K562 (cell line): Measurements from ENCODE around the gene INCA1. TPM values are rescaled to one million over a fixed set of nuclear protein-coding genes. Genes with fewer than 3 reads are reported as not detected.

Experiments used
- ATAC-seq: fragments of 200-7000 bp; cut with Tn5 transposase; 3 replicates; pipeline ENCODE4 v1.9.1; 2020; ENCODE audit warnings: moderate library complexity
- BruUV-seq: library from RNA; stranded (reverse); fragments of 400-500 nt; replicated peaks from 2 replicates; lab custom pipeline; 2021; lab: Mats Ljungman, UMichigan
- CTCF ChIA-PET: fragments of 300-600 bp; formaldehyde crosslinking; extraction: SDS; loops from one replicate; lab custom pipeline; 2021; ENCODE audit warnings: low intra/inter-chr PET ratio; lab: Yijun Ruan, JAX
- POLR2A ChIA-PET: fragments of 300-600, 350-650 bp; sonication (Branson Sonifier 250); formaldehyde crosslinking; extraction: SDS; loops from one replicate; lab custom pipeline; 2021; ENCODE audit warnings: antibody characterized with exemption, inconsistent platforms; lab: Yijun Ruan, JAX
- DNase-seq, 4 experiments: peaks; one replicate each; pipeline versions ENCODE4 v3.0.0 to v3.0.0-alpha.2; 2011 to 2018; ENCODE audit warnings: low spot score in 3 of 4, mixed read lengths in 3 of 4; ENCODE audit errors: extremely low read depth in 1 of 4
- FAIRE-seq: peaks from 2 replicates; lab custom pipeline; 2011; peaks lifted over from hg19 to GRCh38; lab: Jason Lieb, UNC
- H2AFZ ChIP-seq: 2 replicates; pipeline ENCODE4 v1.6.0; 2011; ENCODE audit warnings: low read depth, low read length, control low read depth, inconsistent platforms
- H3K27ac ChIP-seq: fragments of 200-600 bp; 3 replicates; pipeline ENCODE4 v1.8.0; 2011; ENCODE audit warnings: low read depth, mild to moderate bottlenecking, control low read depth, inconsistent platforms, low read length, moderate library complexity, mixed read lengths; ENCODE audit errors: extremely low read depth
- H3K27me3 ChIP-seq, 2 experiments: fragments of 300-600 bp in 1 of 2; 2 replicates in 1 of 2; 3 replicates in 1 of 2; pipeline versions ENCODE4 v1.6.0 to v1.8.0; 2011; ENCODE audit warnings: inconsistent platforms in 2 of 2, low read length in 2 of 2, mild to moderate bottlenecking in 1 of 2, mixed read lengths in 1 of 2, moderate library complexity in 1 of 2; ENCODE audit not compliant: control insufficient read depth in 2 of 2, insufficient read depth in 2 of 2
- H3K36me3 ChIP-seq: fragments of 300-600 bp; 3 replicates; pipeline ENCODE4 v1.8.0; 2011; ENCODE audit warnings: mild to moderate bottlenecking, low read length, inconsistent platforms; ENCODE audit not compliant: control insufficient read depth, insufficient read depth
- H3K4me1 ChIP-seq, 2 experiments: fragments of 200-600 bp in 1 of 2; replicated peaks in 1 of 2; 2 replicates in 1 of 2; 3 replicates in 1 of 2; pipeline versions ENCODE4 v1.5.1 to v1.8.0; 2011; ENCODE audit warnings: inconsistent platforms in 2 of 2, low read length in 2 of 2, mild to moderate bottlenecking in 1 of 2, mixed read lengths in 1 of 2, moderate library complexity in 1 of 2; ENCODE audit not compliant: control insufficient read depth in 2 of 2, insufficient read depth in 2 of 2
- H3K4me2 ChIP-seq: 2 replicates; pipeline ENCODE4 v1.6.1; 2011; ENCODE audit warnings: low read length, control low read depth, inconsistent platforms, mixed read lengths; ENCODE audit not compliant: insufficient read depth
- H3K4me3 ChIP-seq: fragments of 200-600 bp; sonication (generic), shearing (Covaris generic); 2 replicates; pipeline ENCODE4 v1.5.1; 2016; ENCODE audit warnings: control low read depth, inconsistent platforms
- H3K79me2 ChIP-seq: fragments of 200-600 bp; 3 replicates; pipeline ENCODE4 v1.8.0; 2011; ENCODE audit warnings: low read length, inconsistent platforms; ENCODE audit not compliant: control insufficient read depth, insufficient read depth
- H3K9ac ChIP-seq, 2 experiments: 2 replicates each; pipeline versions ENCODE4 v1.6.0 to v1.6.1; 2011; ENCODE audit warnings: low read depth in 2 of 2, low read length in 2 of 2, control low read depth in 1 of 2, inconsistent platforms in 1 of 2, mild to moderate bottlenecking in 1 of 2, mixed read lengths in 1 of 2; ENCODE audit not compliant: insufficient read depth in 1 of 2
- H3K9me1 ChIP-seq: one replicate; pipeline ENCODE4 v1.6.0; 2011; ENCODE audit warnings: inconsistent platforms, mild to moderate bottlenecking, low read length, moderate library complexity; ENCODE audit not compliant: control insufficient read depth, insufficient read depth
- H3K9me3 ChIP-seq: replicated peaks from 2 replicates; pipeline ENCODE4 v1.5.1; 2011; ENCODE audit warnings: low read depth, low read length, inconsistent platforms; ENCODE audit not compliant: control insufficient read depth, insufficient read depth
- H4K20me1 ChIP-seq: replicated peaks from 2 replicates; pipeline ENCODE4 v1.6.1; 2011; ENCODE audit warnings: low read length, inconsistent platforms, mixed read lengths; ENCODE audit not compliant: control insufficient read depth, insufficient read depth
- ARHGAP35 ChIP-seq: fragments of 450-650 bp; IDR thresholded peaks from 2 replicates; pipeline ENCODE4 v1.6.1; 2018; ENCODE audit not compliant: partially characterized antibody
- GABPA ChIP-seq: fragments of 200-800 bp; sonication (Bioruptor generic); conservative IDR thresholded peaks from 2 replicates; pipeline ENCODE4 v1.6.1; 2016; ENCODE audit warnings: low read depth, missing genetic modification characterization, missing compliant biosample characterization
- GTF2F1 ChIP-seq: IDR thresholded peaks from 2 replicates; pipeline ENCODE4 v1.6.1; 2011; ENCODE audit warnings: low read depth, low read length, improper control_type of control experiment
- LCOR ChIP-seq: sonication (generic); formaldehyde crosslinking; IDR thresholded peaks from 2 replicates; pipeline ENCODE4 v1.8.0; 2022; ENCODE audit warnings: mild to moderate bottlenecking, missing genetic modification reagents
- MYNN ChIP-seq, 2 experiments: sonication (generic); formaldehyde crosslinking in 1 of 2; IDR thresholded peaks; 2 replicates each; pipeline versions ENCODE4 v1.5.0 to v1.6.1; 2016 to 2020; ENCODE audit warnings: antibody characterized with exemption in 1 of 2, missing genetic modification reagents in 1 of 2
- NCOA2 ChIP-seq, 2 experiments: fragments of 450-650 bp; IDR thresholded peaks; 2 replicates each; pipeline ENCODE4 v1.6.1; 2018; ENCODE audit warnings: mild to moderate bottlenecking in 2 of 2, moderate library complexity in 1 of 2; ENCODE audit not compliant: partially characterized antibody in 2 of 2
- SPI1 ChIP-seq: IDR thresholded peaks from 2 replicates; pipeline ENCODE4 v1.6.1; 2011; ENCODE audit warnings: low read depth, low read length, control low read depth, borderline replicate concordance
- WGBS: fragments of 100-300 bp; shearing (Covaris generic); methylation state at CpG from one replicate; pipeline ENCODE4 v1.1.6; 2016; ENCODE audit warnings: low coverage, mixed read lengths; ENCODE audit not compliant: insufficient coverage; ENCODE audit errors: missing lambda C conversion rate; 5-methylcytosine and 5-hydroxymethylcytosine counted together
- in situ Hi-C: fragments of 300-500 bp; cut with MboI; formaldehyde crosslinking; loops from 4 replicates; pipeline ENCODE4 v1.15.0; 2018; ENCODE audit warnings: inconsistent platforms, mixed read lengths
- intact Hi-C: fragments of 100-400 bp; cut with micrococcal nuclease; formaldehyde crosslinking; loops from 2 replicates; pipeline ENCODE4 v1.14.2; 2022
- polyA plus RNA-seq, 8 experiments: library from polyadenylated mRNA; depleted of rRNA in 4 of 8; stranded (reverse) in 5 of 8; unstranded in 3 of 8; fragments of >200 nt; fragmentation: Nextera tagmentation in 2 of 8; fragmentation: Illumina TruSeq in 1 of 8; extraction: Ambion mirVana in 2 of 8; extraction: Trizol in 1 of 8; gene quantifications; 2 replicates each; pipeline versions ENCODE4 v1.2.1 to v1.2.3, GENCODE V29; 2011 to 2014; ENCODE audit warnings: inconsistent platforms in 1 of 8, missing spikeins in 1 of 8
- total RNA-seq, 7 experiments: library from RNA; depleted of rRNA in 6 of 7; stranded (reverse); fragments of >200 nt in 6 of 7; fragmentation: Illumina TruSeq in 2 of 7; extraction: Trizol in 2 of 7; gene quantifications; 2 replicates each; pipeline versions ENCODE4 v1.2.1 to v1.2.3, GENCODE V29; 2011 to 2021; ENCODE audit warnings: low replicate concordance in 1 of 7
- TF ChIP-seq, protein P1 (sequence below), 2 experiments: fragments of 200-800 bp in 1 of 2; sonication (Bioruptor generic) in 1 of 2; sonication (generic) in 1 of 2; formaldehyde crosslinking in 1 of 2; IDR thresholded peaks in 1 of 2; conservative IDR thresholded peaks in 1 of 2; 2 replicates each; pipeline versions ENCODE4 v1.5.0 to v1.6.1; 2016 to 2020; ENCODE audit warnings: missing compliant biosample characterization in 1 of 2, missing genetic modification characterization in 1 of 2, missing genetic modification reagents in 1 of 2
- TF ChIP-seq, protein P2 (sequence below): fragments of 450-650 bp; formaldehyde crosslinking; IDR thresholded peaks from 2 replicates; pipeline ENCODE4 v1.4.0; 2020; ENCODE audit warnings: mild to moderate bottlenecking, moderate library complexity

Gene INCA1
- total and polyA plus RNA-seq, 9 of the 15 experiments (the other 6 are each of a cell fraction or from before 2014, with no cell fraction given): 0.08 to 0.50 (median 0.13) TPM; not detected in 4

DNA sequence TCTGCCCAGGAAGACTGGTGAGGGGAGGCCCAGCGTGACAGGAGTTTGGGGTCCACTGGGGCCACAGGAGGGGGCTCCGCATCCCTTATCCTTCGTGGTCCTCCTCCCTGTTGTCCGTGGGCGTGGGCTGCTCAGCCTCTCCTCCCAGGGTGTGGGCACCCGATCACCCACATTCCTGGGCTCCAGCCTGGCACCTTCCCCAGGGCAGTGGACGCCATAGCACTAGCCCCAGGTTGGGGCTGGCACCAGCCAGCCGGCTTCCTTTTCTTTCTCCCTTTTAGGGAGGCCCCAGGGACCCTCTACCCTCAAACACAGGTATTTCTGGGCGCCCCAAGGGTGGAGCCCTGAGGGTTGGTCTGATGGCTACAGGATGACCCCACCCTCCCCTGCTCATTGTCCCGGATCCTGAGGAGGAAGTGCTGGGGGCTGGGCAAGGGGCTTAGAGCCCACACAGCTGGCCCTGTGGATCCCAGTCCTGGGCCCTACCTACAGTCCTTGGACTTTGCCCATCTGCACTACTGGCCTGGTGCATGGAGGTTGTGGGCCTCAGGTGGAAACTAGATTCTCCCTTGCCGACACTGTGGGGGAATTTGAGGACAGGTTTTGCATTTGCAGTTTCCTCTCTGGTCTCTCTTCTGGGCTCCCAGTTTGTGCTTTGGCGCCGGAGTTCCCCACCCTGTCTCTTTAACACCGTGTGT lies 1.6 kb upstream of the INCA1 start:
- FAIRE-seq (no peak), DNase-seq (peak in 2 of 4 experiments; percentile 20 to 33), ATAC-seq (no peak)
- Histone ChIP-seq H3K4me1 (peaks cover 11 to 34% of the 10 kb centered on the region in 2 experiments; a peak in 3 of 5 replicates), H3K36me3 (peaks cover 34% of the 10 kb centered on the region), H4K20me1 (no peaks in the 10 kb centered on the region), H3K27ac (no peak overlapping the region; the same call in 2 of the 3 replicates), H2AFZ (no peak overlapping the region), H3K4me2 (peak overlapping the region; percentile 83), H3K79me2 (peaks cover 16% of the 10 kb centered on the region), H3K9me1 (peaks cover 2% of the 10 kb centered on the region), H3K9ac (peak overlapping the region; percentile 68 to 95; a peak in 3 of 4 replicates), H3K27me3 (no peaks in the 10 kb centered on the region), H3K4me3 (peak overlapping the region; percentile 74), H3K9me3 (no peaks in the 10 kb centered on the region)
- no TSS peak for BruUV-seq
- in situ Hi-C loops (no loop called here), intact Hi-C loops (no loop called here)
- ChIA-PET CTCF (no interaction called here), POLR2A (no interaction called here)
- 20% methylated on average over 9 of the region's 14 CpGs for WGBS
- TF ChIP-seq SPI1: 0 out of 2 replicates have a peak, but pooled peaks have one; percentile 13
- TF ChIP-seq NCOA2 (IDR thresholded peaks at IDR 0.05; ENCODE audit: partially characterized antibody in 2 of 2): no peak

DNA sequence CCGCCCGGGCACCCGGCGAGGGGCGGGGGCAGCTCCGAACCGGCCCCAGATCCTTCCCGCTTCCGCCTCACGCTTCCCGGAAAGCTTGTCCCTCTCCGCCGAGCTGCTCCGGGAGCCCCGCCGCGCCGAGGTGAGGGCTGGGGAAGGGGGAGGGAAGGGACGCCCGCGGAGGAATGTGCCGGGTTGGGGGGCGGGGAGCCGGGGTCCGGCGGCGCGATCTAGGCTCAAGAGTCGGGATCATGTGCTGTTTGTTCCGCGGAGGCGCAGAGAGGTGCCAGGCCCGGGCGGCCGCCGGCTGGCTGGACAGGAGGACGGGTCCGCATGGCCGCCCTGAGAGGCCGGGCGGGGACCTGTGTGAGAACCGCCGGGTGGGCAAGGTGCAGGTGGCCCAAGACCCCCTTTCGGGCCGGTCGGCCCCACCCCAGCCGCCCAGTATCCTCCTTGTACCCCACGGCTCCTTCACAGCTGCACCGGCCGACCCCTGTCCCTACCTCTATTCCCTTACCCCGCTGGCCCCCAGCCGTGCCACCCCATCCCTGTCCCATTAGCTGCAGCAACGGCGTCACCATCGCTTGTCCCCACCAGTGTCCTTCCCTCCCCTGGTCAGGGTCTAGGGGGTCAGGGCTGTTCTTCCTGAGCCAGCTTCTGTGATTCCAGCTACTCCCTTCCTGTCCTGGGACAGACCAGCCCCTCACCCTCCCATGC lies 857 bp upstream of the INCA1 start:
- 0% methylated on average over 5 of the region's 55 CpGs for WGBS
- FAIRE-seq (no peak), ATAC-seq (peak; percentile 18), DNase-seq (no peak)
- ChIA-PET CTCF (no interaction called here), POLR2A (interaction anchor here (0.6 to 1.3 kb wide), 3 partner anchors 10 to 63 kb away, joined by 3 to 13 read pairs (median 4); no protein-coding TSS in a partner anchor)
- Histone ChIP-seq H3K27me3 (no peaks in the 10 kb centered on the region), H3K4me1 (peaks cover 11 to 34% of the 10 kb centered on the region in 2 experiments; a peak in 3 of 5 replicates), H3K9me1 (peaks cover 2% of the 10 kb centered on the region), H3K9me3 (no peaks in the 10 kb centered on the region), H3K4me3 (peak overlapping the region; percentile 74), H3K4me2 (peak overlapping the region; percentile 83), H3K9ac (peak overlapping the region; percentile 68 to 95; a peak in 3 of 4 replicates), H2AFZ (peak overlapping the region; percentile 66; the same call in 1 of the 2 replicates), H3K36me3 (peaks cover 27% of the 10 kb centered on the region; the same call in 2 of the 3 replicates), H3K79me2 (peaks cover 16% of the 10 kb centered on the region), H4K20me1 (no peaks in the 10 kb centered on the region), H3K27ac (peak overlapping the region; percentile 67)
- BruUV-seq: no TSS peak
- intact Hi-C loops (no loop called here), in situ Hi-C loops (no loop called here)
- TF ChIP-seq GABPA (no peak; the same call in 1 of the 2 replicates), LCOR (no peak), ARHGAP35 (no peak), GTF2F1 (no peak), MYNN (IDR thresholded peaks at IDR 0.05) (no peak), MYNN (CRISPR knock-in tag; IDR thresholded peaks at IDR 0.05) (no peak)
- TF ChIP-seq, protein P1, sequence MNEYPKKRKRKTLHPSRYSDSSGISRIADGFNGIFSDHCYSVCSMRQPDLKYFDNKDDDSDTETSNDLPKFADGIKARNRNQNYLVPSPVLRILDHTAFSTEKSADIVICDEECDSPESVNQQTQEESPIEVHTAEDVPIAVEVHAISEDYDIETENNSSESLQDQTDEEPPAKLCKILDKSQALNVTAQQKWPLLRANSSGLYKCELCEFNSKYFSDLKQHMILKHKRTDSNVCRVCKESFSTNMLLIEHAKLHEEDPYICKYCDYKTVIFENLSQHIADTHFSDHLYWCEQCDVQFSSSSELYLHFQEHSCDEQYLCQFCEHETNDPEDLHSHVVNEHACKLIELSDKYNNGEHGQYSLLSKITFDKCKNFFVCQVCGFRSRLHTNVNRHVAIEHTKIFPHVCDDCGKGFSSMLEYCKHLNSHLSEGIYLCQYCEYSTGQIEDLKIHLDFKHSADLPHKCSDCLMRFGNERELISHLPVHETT (CRISPR knock-in tag; conservative IDR thresholded peaks at IDR 0.05 in 1 of 2, IDR thresholded peaks at IDR 0.05 in 1 of 2): no peak
- TF ChIP-seq, protein P2, sequence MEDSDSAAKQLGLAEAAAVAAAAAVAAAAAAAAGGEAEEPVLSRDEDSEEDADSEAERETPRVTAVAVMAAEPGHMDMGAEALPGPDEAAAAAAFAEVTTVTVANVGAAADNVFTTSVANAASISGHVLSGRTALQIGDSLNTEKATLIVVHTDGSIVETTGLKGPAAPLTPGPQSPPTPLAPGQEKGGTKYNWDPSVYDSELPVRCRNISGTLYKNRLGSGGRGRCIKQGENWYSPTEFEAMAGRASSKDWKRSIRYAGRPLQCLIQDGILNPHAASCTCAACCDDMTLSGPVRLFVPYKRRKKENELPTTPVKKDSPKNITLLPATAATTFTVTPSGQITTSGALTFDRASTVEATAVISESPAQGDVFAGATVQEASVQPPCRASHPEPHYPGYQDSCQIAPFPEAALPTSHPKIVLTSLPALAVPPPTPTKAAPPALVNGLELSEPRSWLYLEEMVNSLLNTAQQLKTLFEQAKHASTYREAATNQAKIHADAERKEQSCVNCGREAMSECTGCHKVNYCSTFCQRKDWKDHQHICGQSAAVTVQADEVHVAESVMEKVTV (CRISPR knock-in tag): no peak
